Activated B cell treated with CpG ODN at 0.5 μM for 24 hours (primary cell): ENCODE results near the gene IGFBP4. TPM values are rescaled to one million over a fixed set of nuclear protein-coding genes. Genes with fewer than 3 reads are reported as not detected.

Experiments
- ATAC-seq: fragments of 200-7000 bp; cut with Tn5 transposase; one replicate; pipeline ENCODE4 v1.10.0; 2021; ENCODE audit warnings: low read depth, mild to moderate bottlenecking, moderate library complexity
- CTCF ChIA-PET: fragments of 350-600 bp; sonication (Branson Sonifier 250); formaldehyde crosslinking; loops from one replicate; lab custom pipeline; 2021; ENCODE audit warnings: antibody characterized with exemption; lab: Charles Lee
- POLR2A ChIA-PET: fragments of 350-600 bp; sonication (Branson Sonifier 250); formaldehyde crosslinking; loops from one replicate; lab custom pipeline; 2021; ENCODE audit warnings: antibody characterized with exemption; lab: Charles Lee
- DNase-seq: peaks from one replicate; pipeline ENCODE4 v3.0.0; 2022
- H3K27ac Mint-ChIP-seq: one replicate; pipeline ENCODE4 v1.8.0; 2020; ENCODE audit warnings: mixed read lengths
- H3K27me3 Mint-ChIP-seq: one replicate; pipeline ENCODE4 v1.8.0; 2021; ENCODE audit warnings: mixed read lengths
- H3K36me3 Mint-ChIP-seq: one replicate; pipeline ENCODE4 v1.8.0; 2021; ENCODE audit warnings: low read depth, mixed read lengths
- H3K4me1 Mint-ChIP-seq: one replicate; pipeline ENCODE4 v1.8.0; 2021; ENCODE audit warnings: mixed read lengths
- H3K4me3 Mint-ChIP-seq: one replicate; pipeline ENCODE4 v1.8.0; 2020; ENCODE audit warnings: mild to moderate bottlenecking, mixed read lengths
- H3K9me3 Mint-ChIP-seq: one replicate; pipeline ENCODE4 v1.8.0; 2020; ENCODE audit warnings: mixed read lengths
- intact Hi-C: fragments of 100-400 bp; cut with micrococcal nuclease; formaldehyde crosslinking; loops from one replicate; pipeline ENCODE4 v1.15.1; 2024
- total RNA-seq: library from RNA; stranded (reverse); gene quantifications from 2 replicates; pipeline ENCODE4 v1.2.3, GENCODE V29; 2022
- TF ChIP-seq, protein P1 (sequence below): fragments of 200-600 bp; IDR thresholded peaks from one replicate; pipeline ENCODE4 v1.8.0; 2022; ENCODE audit warnings: antibody characterized with exemption, mild to moderate bottlenecking

Gene IGFBP4
- total RNA-seq, 1 donor from 2014 or later, result 18.0 TPM

DNA sequence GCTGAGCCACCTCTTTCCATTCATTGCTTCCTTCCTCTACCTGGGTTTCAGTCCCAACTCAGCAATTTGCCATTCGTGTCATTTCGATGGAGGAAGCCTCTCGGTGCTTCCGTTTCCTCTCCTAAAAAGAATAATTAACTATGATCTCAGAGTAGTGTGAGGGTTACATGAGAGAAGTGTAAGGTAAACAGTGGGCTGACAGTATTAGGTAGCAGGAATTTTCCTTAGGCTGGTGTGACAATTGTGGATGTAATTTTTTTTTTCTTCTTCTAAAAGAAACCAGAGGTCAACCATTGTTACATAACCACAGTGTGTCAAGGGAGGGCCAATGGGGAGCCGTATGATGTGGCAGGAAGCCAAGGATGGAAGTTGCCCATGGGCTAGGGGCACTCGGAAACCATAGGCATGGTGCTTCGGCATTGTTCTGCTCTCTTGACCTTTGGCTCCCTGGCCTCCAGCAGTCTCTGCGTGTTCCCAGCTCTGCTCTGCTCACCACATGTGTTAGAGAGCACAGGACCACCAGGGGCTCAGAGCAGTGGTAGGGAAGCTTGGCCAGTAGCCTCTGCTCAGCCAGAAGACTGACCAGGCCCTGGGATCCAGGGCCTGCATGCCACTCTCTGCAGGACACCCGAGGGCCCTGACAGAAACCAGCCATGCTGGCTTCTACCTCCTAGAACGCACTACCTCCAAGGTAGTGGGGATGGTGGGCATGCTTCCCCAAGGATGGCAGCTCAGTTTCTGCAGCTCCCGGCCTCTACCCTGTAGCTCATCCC, 23.5 kb upstream of the IGFBP4 start:
- TF ChIP-seq, protein P1, sequence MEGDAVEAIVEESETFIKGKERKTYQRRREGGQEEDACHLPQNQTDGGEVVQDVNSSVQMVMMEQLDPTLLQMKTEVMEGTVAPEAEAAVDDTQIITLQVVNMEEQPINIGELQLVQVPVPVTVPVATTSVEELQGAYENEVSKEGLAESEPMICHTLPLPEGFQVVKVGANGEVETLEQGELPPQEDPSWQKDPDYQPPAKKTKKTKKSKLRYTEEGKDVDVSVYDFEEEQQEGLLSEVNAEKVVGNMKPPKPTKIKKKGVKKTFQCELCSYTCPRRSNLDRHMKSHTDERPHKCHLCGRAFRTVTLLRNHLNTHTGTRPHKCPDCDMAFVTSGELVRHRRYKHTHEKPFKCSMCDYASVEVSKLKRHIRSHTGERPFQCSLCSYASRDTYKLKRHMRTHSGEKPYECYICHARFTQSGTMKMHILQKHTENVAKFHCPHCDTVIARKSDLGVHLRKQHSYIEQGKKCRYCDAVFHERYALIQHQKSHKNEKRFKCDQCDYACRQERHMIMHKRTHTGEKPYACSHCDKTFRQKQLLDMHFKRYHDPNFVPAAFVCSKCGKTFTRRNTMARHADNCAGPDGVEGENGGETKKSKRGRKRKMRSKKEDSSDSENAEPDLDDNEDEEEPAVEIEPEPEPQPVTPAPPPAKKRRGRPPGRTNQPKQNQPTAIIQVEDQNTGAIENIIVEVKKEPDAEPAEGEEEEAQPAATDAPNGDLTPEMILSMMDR, result no peak
- CTCF ChIA-PET, result no interaction called here
- intact Hi-C loops, result loop anchor here (5.0 to 10.0 kb wide), 5 partner anchors 113 to 1248 kb away; partner anchors contain the start of gene CDC6
- no peaks in the 10 kb centered on the region for H3K27me3 Mint-ChIP-seq
- no peaks in the 10 kb centered on the region for H3K9me3 Mint-ChIP-seq
- H3K4me1 Mint-ChIP-seq, result peaks cover 24% of the 10 kb centered on the region
- no peak overlapping the region for H3K27ac Mint-ChIP-seq
- no peak for ATAC-seq
- H3K36me3 Mint-ChIP-seq, result peaks cover 5% of the 10 kb centered on the region
- H3K4me3 Mint-ChIP-seq, result peak overlapping the region; percentile 61
- POLR2A ChIA-PET, result interaction anchor here (0.5 to 0.7 kb wide), 2 partner anchors 86 to 197 kb away, joined by 3 to 4 read pairs; no protein-coding TSS in a partner anchor
- DNase-seq, result no peak

DNA sequence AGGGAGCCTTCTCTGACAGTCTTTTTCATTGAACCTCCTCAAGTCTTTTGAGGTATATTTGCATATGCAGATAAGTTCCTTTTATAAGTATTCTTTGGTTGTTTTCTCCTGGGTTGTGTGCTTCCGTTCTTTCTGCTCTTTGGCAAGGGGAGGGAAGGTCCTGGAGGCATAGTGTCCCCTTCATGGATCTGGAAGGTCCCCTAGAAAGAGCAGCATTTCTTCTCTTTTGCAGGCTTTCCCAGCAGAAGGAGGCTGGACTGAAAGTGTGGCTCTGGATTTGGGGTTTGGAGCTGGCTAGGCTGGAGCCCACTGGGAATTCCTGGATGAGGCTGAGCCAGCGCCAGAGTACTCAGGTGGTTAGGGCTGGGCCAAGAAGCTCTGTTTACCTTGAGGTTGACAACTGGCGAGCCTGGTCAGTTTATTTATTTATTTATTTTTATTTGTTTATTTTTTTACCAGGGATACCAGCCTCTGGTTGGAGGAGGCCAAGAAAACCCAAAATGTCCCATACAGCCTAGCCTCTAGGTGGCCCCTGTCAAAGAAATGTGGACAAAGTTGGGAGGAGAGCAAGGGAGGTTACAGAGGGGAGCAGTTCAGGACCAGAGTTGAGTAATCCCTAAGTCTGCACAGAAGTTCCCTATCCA, 20.1 kb upstream of the IGFBP4 start:
- Mint-ChIP-seq H3K36me3 (no peaks in the 10 kb centered on the region), H3K27ac (no peak overlapping the region), H3K4me3 (no peak overlapping the region), H3K27me3 (no peaks in the 10 kb centered on the region), H3K9me3 (no peaks in the 10 kb centered on the region), H3K4me1 (peaks cover 10% of the 10 kb centered on the region)
- no peak for DNase-seq
- ChIA-PET CTCF (interaction anchor here (1.2 kb wide), 1 partner anchor 18 kb away, joined by 4 read pairs; no protein-coding TSS in a partner anchor), POLR2A (no interaction called here)
- TF ChIP-seq, protein P1, result no peak
- intact Hi-C loops, result no loop called here
- ATAC-seq, result no peak

DNA sequence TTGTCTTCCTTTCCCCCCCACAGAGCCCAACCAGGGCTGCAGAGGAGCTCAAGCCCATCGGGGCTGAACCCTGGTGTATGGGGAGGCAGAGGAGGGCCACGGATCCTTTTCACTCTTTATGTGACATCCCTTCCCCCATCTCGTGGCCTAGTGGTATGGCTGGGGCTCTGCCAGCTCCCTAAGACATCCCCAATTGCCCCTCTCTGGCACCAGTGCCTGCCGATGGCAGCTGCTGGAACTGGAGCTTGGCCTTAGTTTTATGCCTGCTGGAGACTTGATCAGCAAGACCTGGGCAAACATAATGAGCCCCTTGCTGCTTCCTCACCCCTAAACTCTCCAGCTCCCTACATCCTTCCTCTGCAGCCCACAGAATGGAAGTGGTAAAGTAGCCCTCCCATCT, 17.5 kb upstream of the IGFBP4 start:
- ATAC-seq (no peak), DNase-seq (no peak)
- no peaks in the 10 kb centered on the region for H3K9me3 Mint-ChIP-seq
- intact Hi-C loops, result no loop called here
- TF ChIP-seq, protein P1, result no peak
- H3K36me3 Mint-ChIP-seq, result no peaks in the 10 kb centered on the region
- ChIA-PET POLR2A (no interaction called here), CTCF (no interaction called here)
- no peak overlapping the region for H3K27ac Mint-ChIP-seq
- no peaks in the 10 kb centered on the region for H3K27me3 Mint-ChIP-seq
- H3K4me3 Mint-ChIP-seq, result no peak overlapping the region
- peaks cover 3% of the 10 kb centered on the region for H3K4me1 Mint-ChIP-seq

DNA sequence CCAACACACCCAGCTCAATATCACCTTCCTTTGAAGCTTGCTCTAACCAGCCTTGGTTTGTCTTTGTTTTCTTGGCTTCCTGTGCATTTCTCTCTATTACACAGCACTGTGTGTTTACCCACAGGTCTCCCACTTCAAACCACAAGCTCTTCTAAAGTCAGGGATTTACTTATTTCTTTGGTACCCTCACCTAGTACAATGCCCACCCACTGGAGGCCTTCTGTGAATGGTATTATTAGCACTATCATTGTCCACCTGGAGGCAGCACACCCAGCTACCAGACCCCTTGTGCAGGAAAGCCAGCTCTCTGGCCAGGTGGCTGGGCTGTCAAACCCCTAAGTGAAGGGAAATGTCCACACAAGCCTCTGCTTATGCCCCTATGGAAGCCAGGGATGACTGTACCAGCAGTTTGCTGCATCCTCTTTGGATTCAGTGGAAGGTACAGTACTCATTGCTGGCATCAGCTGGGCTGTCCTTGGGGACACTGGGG, 16.2 kb upstream of the IGFBP4 start:
- Mint-ChIP-seq H3K27me3 (no peaks in the 10 kb centered on the region), H3K4me3 (no peak overlapping the region), H3K27ac (no peak overlapping the region), H3K36me3 (no peaks in the 10 kb centered on the region), H3K4me1 (peaks cover 3% of the 10 kb centered on the region), H3K9me3 (no peaks in the 10 kb centered on the region)
- ChIA-PET CTCF (interaction anchor here (1.8 to 2.1 kb wide), 2 partner anchors 15 to 106 kb away, joined by 6 to 8 read pairs; no protein-coding TSS in a partner anchor), POLR2A (interaction anchor here (0.5 kb wide), 2 partner anchors 107 to 819 kb away, joined by 3 to 7 read pairs; partner anchors contain the start of gene NEUROD2)
- intact Hi-C loops, result no loop called here
- no peak for ATAC-seq
- TF ChIP-seq, protein P1, result no peak
- no peak for DNase-seq
